Measurements from ENCODE around the gene NEDD9.

GRCh38 chr6:11136809-11137208 is 95.7 kb downstream of the NEDD9 start:
- TF ChIP-seq CTCF (IDR thresholded peaks at IDR 0.05; ENCODE audit: low read length), result no peak
- TF ChIP-seq EZH2 (optimal IDR thresholded peaks at IDR 0.05; ENCODE audit: low read depth, low read length), result no peak

All from MM.1S (cell line).